GM21619 (cell line): ENCODE measurements around the gene HUNK.
"Not testable (repeated sequence)": the region's sequence is repeated elsewhere in the genome, so short reads cannot be mapped to it uniquely, and the experiment has no call there.

ENCODE experiments used
- ATAC-seq: cut with Tn5 transposase; IDR thresholded peaks from one replicate; pipeline ENCODE4 v1.9.1; 2021; ENCODE audit not compliant: unreplicated experiment

Gene HUNK

DNA sequence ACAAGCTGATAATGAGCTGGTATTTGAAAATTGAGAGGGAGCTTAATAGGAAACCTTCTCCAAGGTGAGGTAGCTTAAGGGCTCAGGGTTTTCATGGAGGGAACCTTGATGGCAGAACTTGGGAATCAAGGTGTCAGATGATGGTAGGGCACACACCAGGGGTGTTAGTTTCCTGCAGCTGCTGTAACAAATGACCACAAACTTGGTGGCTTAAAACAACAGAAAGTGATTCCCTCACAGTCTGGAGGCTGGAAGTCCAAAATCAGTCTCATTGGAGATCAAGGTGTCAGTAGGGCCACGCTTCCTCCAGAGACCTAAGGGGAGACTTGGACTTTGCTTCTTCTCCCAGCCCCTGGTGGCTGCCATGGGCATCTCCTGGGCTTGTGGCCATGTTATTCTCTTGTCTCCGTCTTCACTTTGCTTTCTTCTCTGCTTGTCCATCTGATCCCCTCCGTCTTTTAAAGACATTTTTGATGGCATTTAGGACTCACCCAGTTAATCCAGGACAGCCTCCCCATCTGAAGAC lies 45.5 kb downstream of the HUNK start:
- ATAC-seq = no peak

- no peak for ATAC-seq
Measured at GRCh38 chr21:31920275-31920674, 47.5 kb downstream of the HUNK start.

GRCh38 chr21:31921079-31921478 lies 48.3 kb downstream of the HUNK start:
- ATAC-seq = no peak

DNA sequence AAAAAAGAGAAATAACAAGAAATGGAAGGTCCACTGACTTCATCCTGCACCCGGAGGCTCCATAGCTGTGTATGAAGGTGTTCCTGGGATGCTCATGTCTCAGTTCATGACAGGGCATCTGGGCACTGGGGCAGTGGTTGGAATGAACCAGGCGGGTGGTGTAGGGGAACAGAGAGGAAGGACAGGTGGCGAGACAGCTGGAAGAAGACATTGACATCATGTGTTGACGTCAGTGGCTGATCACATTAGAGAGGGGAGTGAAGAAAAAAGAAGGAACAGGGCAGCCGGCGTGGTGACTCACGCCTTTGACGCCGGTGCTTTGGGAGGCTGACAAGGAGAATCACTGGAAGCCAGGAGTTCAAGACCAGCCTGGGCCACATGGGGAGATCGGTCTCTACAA lies 50.1 kb downstream of the HUNK start:
- ATAC-seq = no peak

DNA sequence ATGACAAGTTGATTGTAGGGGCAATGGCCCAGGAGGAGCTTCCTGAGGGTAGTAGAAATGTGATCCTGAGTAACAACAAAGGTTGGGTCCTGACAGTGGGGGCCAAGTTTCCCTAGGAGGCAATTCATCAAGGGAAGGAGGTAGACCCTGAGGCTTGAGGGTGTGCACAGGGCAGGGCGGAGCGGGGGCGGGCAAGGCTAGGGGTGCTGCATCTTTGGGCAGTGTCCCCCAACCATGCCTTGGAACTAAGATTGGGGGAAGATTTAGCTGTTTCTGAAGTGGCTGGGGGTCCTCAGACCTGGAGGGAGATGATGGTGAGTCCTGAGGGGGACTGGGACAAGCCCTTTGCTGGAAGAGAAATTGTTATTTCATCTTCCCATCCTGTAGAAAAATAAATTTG lies 50.9 kb downstream of the HUNK start:
- no peak for ATAC-seq

DNA sequence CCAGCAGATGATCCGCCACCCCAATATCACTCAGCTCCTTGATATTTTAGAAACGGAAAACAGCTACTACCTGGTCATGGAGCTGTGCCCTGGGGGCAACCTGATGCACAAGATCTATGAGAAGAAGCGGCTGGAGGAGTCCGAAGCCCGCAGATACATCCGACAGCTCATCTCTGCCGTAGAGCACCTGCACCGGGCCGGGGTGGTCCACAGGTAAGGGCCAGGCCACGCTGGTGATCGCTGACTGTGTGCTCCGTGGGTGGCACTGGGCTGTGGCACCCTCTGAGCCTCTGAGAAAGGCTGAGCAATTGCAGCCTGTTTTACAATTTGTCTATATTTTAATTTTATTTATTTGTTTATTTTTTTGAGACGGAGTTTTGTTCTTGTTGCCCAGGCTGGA lies 51.7 kb downstream of the HUNK start:
- ATAC-seq = no peak

DNA sequence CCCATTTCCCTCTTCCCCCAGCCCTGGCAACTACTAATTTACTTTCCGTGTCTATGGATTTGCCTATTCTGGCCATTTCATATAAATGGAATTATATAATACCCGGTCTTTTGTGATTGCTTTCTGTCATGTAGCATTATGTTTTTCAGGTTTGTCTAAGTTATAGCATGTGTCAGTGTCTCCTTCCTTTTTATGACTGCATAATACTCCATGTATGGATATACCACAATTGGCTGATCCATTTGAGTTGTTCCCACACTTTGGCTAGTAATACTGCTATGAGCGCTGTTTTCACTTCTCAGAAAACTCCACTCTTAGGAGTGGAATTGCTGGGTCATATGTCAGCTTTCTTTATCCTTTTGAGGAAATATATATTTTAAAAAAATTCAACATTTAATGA lies 53.7 kb downstream of the HUNK start:
- ATAC-seq = no peak

GRCh38 chr21:31927689-31928353 lies 55.0 kb downstream of the HUNK start:
- ATAC-seq = no peak

DNA sequence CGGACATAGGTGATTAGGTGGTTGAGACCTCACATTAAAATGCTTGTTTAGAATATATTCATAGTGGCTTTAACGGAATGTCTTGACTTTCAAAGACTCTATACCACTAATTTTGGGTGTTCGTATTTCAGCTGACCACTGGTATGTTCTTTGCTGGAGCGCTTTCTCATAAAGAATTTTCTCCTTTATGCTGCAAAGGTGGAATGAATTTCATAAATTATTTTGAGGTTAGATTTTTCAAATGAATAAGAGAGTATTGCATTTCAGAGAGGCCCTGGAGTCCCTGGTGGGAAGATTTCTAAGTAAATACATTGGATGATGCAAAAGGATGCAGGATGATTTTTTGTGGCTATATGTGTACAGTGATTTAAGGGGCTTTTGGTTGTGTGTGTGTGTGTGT lies 55.8 kb downstream of the HUNK start:
- ATAC-seq = no peak

GRCh38 chr21:31929548-31929947 lies 56.7 kb downstream of the HUNK start:
- no peak for ATAC-seq

DNA sequence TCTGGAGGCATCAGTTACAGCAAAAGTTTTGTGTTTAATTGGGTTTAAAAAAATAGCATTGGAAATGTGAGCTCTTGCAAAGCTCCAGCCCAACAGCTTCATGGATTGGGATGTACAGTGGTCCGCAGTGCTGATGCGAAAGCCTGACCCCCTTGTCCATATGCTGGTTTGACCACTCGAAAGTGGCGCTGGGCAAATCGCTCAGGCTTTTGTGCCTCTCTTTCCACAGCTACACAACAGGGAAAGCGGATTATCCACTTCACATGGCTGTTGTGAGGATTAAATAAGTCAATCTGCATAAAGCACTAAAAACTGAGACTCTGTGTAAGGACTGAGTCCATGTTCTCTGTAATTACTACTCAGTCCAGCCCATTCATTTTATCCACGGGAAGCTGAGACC lies 57.2 kb downstream of the HUNK start:
- no peak for ATAC-seq

DNA sequence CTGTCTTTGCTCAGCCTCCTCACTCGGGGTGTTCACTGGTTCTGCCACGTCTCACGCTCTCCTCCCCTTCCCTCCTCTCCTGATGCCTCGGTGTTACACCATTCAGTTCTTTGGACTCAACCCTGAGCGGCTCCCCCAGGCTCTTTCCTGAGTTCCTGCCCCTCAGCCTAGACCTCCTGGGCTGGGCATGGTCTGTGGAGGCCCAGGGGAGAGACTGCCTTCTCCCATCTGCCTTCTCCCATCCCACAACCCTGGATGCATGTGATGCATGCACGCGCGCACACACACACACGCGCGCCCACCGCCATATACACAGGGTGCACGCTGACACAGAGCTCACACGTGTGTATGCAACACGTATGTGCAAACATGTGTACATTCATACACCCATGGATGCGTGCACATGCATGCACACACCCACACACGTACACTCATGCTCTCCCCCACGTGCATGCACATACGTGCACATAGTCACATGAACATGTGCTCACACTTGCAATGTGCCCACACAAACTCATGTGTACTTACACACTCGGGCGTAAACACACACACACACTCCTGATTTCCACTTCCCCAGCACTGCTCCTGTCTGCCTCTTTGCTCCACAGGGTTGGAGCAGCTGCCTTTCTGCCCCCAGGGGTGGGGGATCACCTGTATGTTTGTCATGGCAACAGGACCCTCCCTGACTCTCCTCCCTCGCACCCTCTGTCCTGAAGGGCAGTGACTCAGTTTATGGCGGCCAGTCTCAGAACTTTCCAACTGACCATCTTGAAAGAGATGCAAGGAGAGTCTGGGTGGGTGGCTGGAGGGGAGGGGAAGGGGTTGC lies 59.0 kb downstream of the HUNK start:
- no peak for ATAC-seq

GRCh38 chr21:31932470-31932764 lies 59.6 kb downstream of the HUNK start:
- no peak for ATAC-seq

DNA sequence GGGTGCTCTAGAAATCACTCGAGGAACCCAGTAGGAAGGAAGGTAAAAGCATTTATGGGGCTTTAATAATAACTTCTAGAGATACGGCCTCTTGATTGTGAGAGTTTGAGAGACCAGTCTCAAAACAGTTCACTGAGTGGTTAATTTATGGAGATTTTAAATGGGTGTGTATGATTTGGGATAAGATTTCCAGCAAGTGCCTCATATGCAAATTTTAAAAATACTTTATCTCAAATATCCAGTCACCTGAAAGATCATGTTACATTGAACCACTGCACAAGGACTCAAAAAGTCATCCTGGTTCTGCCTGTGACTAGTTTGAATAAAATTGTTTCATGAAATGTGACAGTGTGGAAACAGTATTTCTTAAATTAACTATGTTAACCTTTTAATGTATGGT lies 64.5 kb downstream of the HUNK start:
- no peak for ATAC-seq

GRCh38 chr21:31938330-31939301 lies 65.8 kb downstream of the HUNK start:
- ATAC-seq = no peak

DNA sequence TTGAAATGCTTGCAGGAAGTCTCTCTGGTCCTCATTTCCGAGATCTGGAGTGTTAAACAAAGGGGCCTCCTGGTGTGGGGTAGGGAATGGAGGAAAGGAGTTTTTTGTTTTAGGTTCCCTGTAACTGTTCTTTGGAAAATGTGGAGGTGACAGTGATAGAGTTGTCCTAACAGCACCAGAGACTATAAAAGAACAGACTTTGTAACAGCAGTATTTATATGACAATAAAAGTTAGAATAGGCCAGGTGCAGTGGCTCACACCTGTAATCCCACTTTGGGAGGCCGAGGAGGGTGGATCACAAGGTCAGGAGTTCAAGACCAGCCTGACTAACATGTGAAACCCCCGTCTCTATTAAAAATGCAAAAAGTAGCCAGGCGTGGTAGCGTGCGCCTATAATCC lies 68.9 kb downstream of the HUNK start:
- ATAC-seq = no peak

GRCh38 chr21:31943561-31943960 lies 70.7 kb downstream of the HUNK start:
- no peak for ATAC-seq

DNA sequence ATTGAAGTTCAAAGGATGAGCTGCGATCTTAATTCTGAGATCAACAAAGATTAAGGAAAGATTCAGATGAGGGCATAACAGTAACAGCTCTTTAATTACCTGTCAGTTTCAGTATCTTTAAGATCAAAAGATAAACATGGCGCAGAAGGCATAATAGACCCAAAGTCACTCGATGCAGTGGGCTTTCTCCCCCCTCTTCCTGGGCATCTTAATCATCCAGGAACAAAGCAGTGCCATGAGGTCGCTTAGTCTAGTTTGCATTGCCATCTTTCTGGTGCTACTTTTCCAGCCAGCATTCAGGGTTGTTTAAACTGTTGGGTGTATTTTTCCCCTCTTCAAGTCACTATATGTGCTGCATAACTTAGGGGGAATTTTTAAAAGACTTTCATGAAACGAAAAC lies 72.3 kb downstream of the HUNK start:
- no peak for ATAC-seq

DNA sequence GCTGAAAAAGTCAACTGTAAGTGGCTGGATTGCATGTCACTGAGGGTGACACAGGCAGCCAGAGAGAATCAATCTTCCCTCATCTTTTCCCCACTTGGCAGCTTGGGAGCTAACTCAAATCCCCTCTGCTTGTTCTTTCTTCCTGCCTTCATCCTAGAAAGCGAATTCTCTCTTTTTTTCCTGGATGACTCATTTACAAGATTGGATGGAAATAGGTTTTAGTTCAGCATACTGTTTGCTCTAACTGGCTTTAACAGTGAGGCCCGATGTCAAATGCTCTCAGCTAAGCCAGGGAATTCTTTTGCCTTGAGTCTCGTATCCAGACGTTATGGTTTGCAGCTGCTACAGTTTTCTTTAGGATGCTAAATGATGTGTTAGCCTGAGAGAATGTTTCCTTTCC lies 72.7 kb downstream of the HUNK start:
- ATAC-seq = no peak

DNA sequence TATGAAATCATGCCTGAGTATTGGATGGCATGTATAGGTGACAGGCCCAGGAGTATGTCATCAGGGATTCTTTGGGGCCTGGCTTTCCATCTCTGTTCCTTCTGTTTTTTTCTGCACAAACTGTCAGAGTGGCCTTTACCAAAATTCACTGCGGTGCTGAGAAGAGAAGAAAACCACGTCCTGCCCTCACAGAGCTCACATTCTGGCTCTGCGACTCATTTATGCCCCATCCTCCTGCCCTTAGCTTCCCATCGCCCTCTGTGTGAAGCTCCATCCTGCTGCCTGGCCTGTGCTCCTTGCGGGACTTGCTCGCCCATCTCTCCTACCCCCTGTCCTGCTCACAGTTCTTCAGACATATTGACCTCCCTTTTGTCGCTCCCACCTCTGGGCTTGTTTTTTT lies 73.4 kb downstream of the HUNK start:
- ATAC-seq = no peak

- not testable (repeated sequence) for ATAC-seq
Measured at GRCh38 chr21:31946876-31947550, 74.2 kb downstream of the HUNK start.
